ENCODE data around the gene ASRGL1. TPM values are rescaled to one million over a fixed set of nuclear protein-coding genes. Genes with fewer than 3 reads are reported as not detected.

Gene ASRGL1
- total and polyA plus RNA-seq, 2 donors from 2014 or later, result 62.2 to 85.6 TPM

GRCh38 chr11:62418733-62419132 is 81.5 kb downstream of the ASRGL1 start, which contains the start of gene SCGB1A1:
Gene SCGB1A1, plus strand, starts transcription at chr11:62419033. Its CDS starts 63 bp downstream, at chr11:62419096.
- Histone ChIP-seq H3K27me3 (ENCODE audit: control insufficient read depth, insufficient read depth, low read length) (no peaks in the 10 kb centered on the region), H3K9me3 (ENCODE audit: control insufficient read depth in 2 of 3, insufficient read depth in 1 of 3, low read length in 3 of 3) (no peaks in the 10 kb centered on the region), H3K36me3 (ENCODE audit: control insufficient read depth in 2 of 3, insufficient read depth in 3 of 3, low read length in 3 of 3) (no peaks in the 10 kb centered on the region), H3K9ac (ENCODE audit: low read length in 3 of 3) (no peak within 1 kb of the TSS), H3K27ac (ENCODE audit: low read depth in 2 of 2, low read length in 2 of 2) (peak within 1 kb of the TSS in 1 of 2 donors; percentile 47), H3K4me3 (ENCODE audit: low read length in 3 of 3) (no peak within 1 kb of the TSS), H3K4me1 (ENCODE audit: control insufficient read depth in 2 of 3, insufficient read depth in 2 of 3, low read depth in 1 of 3, low read length in 3 of 3) (no peaks in the 10 kb centered on the region)
- no peak for DNase-seq
- no peak for FAIRE-seq
- TF ChIP-seq CTCF (IDR thresholded peaks at IDR 0.05; ENCODE audit: borderline replicate concordance, extremely low read depth, insufficient read depth), result no peak
- intact Hi-C loops (cut with DNase I), result no loop called here

GRCh38 chr11:62419314-62419929 is 82.2 kb downstream of the ASRGL1 start:
- FAIRE-seq (no peak), DNase-seq (peak in 2 of 5 donors; percentile 29 to 84)

GRCh38 chr11:62419943-62420342 is 82.7 kb downstream of the ASRGL1 start:
- H3K9ac ChIP-seq (ENCODE audit: low read length in 3 of 3), result no peak overlapping the region
- H3K27ac ChIP-seq (ENCODE audit: low read depth in 2 of 2, low read length in 2 of 2), result no peak overlapping the region
- no peak overlapping the region for H3K4me3 ChIP-seq (ENCODE audit: low read length in 3 of 3)

More at GRCh38 chr11:62419314-62419929, 82.2 kb downstream of the ASRGL1 start:
- Histone ChIP-seq H3K9me3 (ENCODE audit: control insufficient read depth in 2 of 3, insufficient read depth in 1 of 3, low read length in 3 of 3) (no peaks in the 10 kb centered on the region), H3K4me3 (ENCODE audit: low read length in 3 of 3) (no peak overlapping the region), H3K36me3 (ENCODE audit: control insufficient read depth in 2 of 3, insufficient read depth in 3 of 3, low read length in 3 of 3) (no peaks in the 10 kb centered on the region), H3K27me3 (ENCODE audit: control insufficient read depth, insufficient read depth, low read length) (no peaks in the 10 kb centered on the region), H3K4me1 (ENCODE audit: control insufficient read depth in 2 of 3, insufficient read depth in 2 of 3, low read depth in 1 of 3, low read length in 3 of 3) (no peaks in the 10 kb centered on the region), H3K9ac (ENCODE audit: low read length in 3 of 3) (no peak overlapping the region), H3K27ac (ENCODE audit: low read depth in 2 of 2, low read length in 2 of 2) (peak overlapping the region in 1 of 2 donors; percentile 47)
- TF ChIP-seq CTCF (IDR thresholded peaks at IDR 0.05; ENCODE audit: borderline replicate concordance, extremely low read depth, insufficient read depth), result no peak
- intact Hi-C loops (cut with DNase I), result no loop called here

More at GRCh38 chr11:62419943-62420342, 82.7 kb downstream of the ASRGL1 start:
- no peaks in the 10 kb centered on the region for H3K4me1 ChIP-seq (ENCODE audit: control insufficient read depth in 2 of 3, insufficient read depth in 2 of 3, low read depth in 1 of 3, low read length in 3 of 3)
- DNase-seq (no peak), FAIRE-seq (no peak)
- intact Hi-C loops (cut with DNase I), result loop anchor here (10.0 kb wide), 1 partner anchor 125 kb away; the partner anchor contains the start of gene AHNAK
- H3K36me3 ChIP-seq (ENCODE audit: control insufficient read depth in 2 of 3, insufficient read depth in 3 of 3, low read length in 3 of 3), result no peaks in the 10 kb centered on the region
- no peaks in the 10 kb centered on the region for H3K27me3 ChIP-seq (ENCODE audit: control insufficient read depth, insufficient read depth, low read length)
- H3K9me3 ChIP-seq (ENCODE audit: control insufficient read depth in 2 of 3, insufficient read depth in 1 of 3, low read length in 3 of 3), result no peaks in the 10 kb centered on the region
- no peak for TF ChIP-seq CTCF (IDR thresholded peaks at IDR 0.05; ENCODE audit: borderline replicate concordance, extremely low read depth, insufficient read depth)
